ENCODE measurements around the gene CPNE4.
"Not testable (repeated sequence)": the region's sequence is repeated elsewhere in the genome, so short reads cannot be mapped to it uniquely, and the experiment has no call there.

The CPNE4 gene

DNA sequence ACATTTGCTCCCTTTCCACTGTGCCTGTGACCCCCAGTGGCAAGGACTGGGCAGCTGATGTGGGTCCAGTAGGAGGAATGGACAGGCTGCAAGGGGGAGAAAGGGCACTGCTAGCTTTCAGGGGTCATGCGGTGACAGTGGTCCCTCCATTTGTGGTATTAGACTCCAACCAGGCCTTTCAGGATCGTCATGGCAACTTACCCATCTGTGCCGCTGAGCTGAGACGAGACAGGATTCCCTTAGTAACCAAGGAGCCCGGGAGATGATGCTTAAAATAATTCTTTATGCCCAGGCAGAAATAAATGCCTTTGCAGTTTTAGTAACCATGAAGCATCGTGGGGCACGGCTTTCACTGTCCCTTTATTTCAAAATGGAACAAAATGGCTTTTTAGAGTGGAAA, 516.1 kb downstream of the CPNE4 start:
- FAIRE-seq, result no peak

DNA sequence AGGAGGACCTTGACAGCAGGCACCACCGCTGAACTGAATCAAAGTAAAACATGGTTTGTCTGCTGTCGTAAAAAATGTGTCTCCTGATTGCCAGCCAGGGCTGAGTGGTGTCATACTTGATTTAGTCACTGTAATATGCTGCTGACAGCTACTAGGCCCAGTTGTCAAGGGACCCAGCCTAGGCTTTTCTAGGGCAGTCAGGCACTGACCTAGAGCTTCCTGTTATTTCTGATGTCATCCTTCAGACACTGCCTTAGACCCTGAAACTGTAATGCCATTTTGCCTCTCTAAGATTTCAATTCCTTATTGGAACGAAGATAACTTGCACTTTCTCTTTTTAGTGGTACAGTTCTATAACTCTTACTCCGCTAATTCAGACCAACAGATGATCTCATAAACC, 529.4 kb downstream of the CPNE4 start:
- FAIRE-seq, result no peak

DNA sequence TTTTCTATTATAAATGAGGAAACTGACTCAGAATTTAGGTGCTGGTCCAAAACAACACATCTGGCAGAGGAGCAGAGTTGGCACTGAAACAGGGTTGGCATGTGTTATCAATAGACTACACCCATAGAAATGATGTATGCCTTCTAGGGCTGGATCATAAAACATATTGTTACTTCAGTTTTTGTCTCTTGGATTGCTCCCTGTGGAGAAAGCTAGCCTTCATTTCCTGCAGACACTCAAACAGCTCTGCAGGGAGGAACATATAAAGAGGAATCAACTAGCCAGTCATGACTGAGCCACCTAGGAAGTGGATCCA, 531.5 kb downstream of the CPNE4 start:
- no peak for FAIRE-seq

DNA sequence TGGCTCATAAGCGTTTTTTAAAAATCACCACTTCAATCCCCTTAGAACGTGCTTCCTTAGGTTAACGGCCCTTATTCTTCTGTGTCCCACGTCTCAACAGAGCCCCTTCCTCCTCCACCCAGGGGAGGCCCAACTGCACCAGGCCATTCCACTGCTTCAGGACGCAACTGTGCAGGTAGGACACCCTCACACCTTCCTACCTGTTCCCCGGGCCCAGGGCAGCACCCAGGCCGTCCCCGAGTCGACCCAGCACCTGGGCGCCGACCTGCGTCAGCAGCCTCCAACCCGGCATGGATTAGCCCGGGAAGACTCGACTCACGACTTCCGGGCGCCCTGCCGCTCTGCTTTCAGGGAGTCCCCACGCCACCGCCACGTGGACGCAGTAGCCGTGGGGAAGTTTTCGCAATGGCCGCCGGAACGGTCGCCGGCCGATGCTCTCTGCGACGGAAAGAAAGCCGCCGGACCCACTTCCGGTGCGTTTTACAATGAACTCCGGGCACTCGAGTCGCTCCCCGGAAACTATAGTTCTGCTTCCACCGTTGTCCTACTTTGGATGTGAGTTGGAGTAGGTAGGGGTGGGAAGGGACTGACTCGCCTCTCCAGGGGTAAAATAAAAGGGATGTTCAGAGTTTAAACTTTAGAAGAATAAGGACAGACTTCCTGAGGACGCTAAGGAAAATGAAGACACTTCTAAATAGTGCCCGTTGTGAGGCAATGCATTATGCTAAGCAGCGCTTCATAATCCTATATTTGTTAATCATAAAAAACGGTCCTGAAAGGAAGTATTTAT, 532.1 kb downstream of the CPNE4 start, which contains the start of gene MRPL3:
Gene MRPL3, minus strand, starts transcription at position 442 of the 790 bp plus-strand sequence. Its CDS starts 150 bp downstream, at position 292.
- no peak for FAIRE-seq

DNA sequence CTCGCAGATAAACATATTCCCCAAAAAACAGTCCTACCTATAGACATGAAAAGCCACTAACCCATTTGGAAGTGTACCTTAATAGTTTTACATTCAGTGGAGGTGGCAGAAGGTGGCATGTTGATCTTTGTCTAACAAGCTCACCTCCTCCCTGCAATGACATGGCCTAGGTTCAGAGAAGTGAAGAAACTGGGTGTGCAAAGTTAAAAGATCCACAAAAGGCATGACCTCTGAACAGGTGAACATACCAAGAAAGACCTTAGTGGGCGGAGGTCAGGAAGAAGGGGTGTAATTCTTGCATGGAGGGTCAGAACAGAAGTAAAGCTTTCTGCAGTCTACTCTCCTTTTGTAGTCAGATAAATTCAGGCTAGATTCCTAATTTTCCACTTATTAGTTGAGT, 532.9 kb downstream of the CPNE4 start:
- FAIRE-seq, result no peak

DNA sequence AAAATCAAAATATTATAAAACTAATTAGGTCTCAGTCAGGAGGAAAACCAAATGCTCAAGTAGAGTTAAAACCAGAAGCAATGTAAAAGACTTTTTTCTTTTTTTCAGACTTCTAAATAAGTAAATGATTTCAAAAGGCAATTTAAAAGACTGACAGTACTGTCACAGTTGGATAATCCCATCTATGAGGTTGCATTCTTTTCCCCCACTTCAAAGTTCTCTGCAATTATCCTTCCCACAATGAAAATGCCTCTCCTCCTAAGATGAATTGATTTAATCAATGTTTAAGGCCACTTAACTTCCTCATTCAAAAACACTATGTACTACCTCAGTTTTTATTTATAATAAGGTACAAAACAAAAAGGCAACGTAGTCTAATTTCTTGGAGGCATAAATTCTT, 540.1 kb downstream of the CPNE4 start:
- FAIRE-seq, result no peak

DNA sequence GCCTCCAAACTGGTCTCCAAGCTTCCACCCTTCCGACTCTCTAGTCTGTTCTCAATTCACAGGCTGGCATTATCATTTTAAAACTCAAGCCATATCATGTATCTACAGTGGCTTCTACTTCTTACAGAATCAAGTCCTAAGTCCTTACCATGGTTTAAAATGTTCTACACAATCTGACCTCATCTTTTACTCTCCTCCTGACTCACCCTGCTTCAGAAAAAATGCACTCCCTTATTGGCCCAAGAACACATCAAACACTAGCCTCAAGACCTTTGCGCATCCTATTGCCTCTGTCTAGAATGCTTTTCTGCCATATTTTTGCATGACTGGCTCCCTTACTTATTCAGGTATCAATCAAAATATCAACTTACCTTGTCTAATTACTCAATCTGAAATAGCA, 543.0 kb downstream of the CPNE4 start:
- FAIRE-seq, result no peak

DNA sequence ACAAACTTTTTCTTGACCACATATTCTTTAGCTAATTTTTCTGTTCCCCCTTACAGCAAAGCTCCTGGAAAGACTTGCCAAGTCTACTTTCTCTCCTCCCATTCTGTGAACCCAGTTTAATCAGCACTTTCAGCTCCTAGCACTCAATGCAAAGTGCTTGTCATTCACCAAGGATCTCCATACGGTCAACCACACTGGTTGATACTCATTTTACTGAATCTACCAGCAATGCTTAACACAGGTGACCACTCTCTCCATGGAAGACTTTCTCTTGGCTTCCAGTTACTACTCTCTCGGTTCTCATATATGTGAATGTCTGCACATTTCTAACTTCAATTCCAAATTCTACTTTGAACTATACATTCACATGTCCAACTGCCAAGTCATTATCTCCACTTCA, 543.7 kb downstream of the CPNE4 start:
- no peak for FAIRE-seq

DNA sequence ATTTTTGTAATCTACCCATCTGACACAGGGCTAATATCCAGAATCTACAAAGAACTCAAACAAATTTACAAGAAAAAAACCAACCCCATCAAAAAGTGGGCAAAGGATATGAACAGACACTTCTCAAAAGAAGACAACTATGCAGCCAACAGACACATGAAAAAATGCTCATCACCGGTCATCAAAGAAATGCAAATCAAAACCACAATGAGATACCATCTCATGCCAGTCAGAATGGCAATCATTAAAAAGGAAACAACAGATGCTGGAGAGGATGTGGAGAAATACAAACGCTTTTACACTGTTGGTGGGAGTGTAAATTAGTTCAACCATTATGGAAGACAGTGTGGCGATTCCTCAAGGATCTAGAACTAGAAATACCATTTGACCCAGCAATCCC, 548.3 kb downstream of the CPNE4 start:
- FAIRE-seq, result not testable (repeated sequence)

DNA sequence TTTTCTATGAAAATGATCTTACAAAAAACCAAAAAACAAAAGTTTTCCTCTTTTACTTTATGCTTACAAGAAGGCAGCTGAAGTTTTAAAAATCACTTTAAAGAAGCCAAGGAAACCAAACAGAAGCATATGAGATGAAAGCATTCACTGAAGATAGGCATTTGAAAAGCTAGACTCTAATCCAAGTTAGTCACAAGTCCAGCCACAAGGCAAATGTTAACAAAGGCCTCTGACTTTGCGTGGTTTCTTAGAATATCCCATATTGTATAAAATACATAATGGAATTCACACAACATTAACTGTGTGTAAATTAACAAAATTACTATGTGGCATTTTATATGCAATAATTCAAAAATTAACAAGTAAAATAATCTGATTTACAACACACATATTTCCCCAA, 549.7 kb downstream of the CPNE4 start:
- FAIRE-seq, result no peak

DNA sequence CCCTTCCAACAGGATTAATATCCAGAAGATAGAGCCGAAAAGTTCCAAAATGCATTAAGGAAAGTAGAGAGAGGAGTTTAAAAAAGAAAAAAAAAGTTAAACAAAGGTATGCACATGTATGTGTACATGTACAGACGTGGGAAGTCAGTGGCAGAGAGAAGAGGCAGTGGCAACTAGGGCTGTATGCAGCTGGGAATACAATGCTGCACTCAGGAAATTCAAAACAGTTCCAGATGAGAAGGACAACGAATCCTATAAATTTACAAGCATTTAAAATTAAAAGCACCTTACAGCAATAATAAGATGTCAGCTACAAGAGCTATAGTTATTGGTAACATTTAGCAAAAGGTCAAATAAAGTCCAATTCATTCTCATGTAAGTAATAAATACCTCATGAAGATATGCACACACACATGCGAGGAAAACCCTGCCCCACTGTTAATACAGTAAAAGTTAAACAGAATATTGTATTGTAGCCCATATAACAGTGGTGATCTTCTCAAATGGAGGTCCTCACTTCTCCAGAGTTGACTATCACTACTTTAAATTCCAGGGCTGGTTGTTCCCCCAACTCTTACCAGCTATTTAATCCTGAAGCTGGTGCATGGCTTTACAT, 550.2 kb downstream of the CPNE4 start:
- no peak for FAIRE-seq
